ENCODE measurements around the gene GALNT15. TPM values are rescaled to one million over a fixed set of nuclear protein-coding genes. Genes with fewer than 3 reads are reported as not detected.

GALNT15 gene, protein sequence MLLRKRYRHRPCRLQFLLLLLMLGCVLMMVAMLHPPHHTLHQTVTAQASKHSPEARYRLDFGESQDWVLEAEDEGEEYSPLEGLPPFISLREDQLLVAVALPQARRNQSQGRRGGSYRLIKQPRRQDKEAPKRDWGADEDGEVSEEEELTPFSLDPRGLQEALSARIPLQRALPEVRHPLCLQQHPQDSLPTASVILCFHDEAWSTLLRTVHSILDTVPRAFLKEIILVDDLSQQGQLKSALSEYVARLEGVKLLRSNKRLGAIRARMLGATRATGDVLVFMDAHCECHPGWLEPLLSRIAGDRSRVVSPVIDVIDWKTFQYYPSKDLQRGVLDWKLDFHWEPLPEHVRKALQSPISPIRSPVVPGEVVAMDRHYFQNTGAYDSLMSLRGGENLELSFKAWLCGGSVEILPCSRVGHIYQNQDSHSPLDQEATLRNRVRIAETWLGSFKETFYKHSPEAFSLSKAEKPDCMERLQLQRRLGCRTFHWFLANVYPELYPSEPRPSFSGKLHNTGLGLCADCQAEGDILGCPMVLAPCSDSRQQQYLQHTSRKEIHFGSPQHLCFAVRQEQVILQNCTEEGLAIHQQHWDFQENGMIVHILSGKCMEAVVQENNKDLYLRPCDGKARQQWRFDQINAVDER
- polyA plus RNA-seq (ENCODE audit: insufficient read length in 4 of 4): 1 to 10 TPM; 1.6 to 2.3 (median 2.0) TPM

DNA sequence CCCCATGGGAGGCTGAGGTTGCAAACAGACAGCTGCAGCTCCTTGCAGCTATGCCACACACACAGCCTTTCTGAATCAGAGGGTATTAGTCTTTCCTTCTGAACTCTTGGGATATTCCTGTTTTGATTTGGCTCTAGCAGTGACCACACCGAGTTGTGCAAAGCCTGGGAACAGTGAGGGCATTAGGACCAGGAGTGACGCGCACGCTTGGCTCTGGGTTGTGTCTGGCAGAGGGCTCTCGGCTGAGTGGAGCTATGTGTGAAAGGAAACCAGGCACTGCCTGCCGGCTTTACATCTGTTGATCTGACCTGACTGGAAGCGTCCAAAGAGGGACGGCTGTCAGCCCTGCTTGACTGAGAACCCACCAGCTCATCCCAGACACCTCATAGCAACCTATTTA, at the start of gene GALNT15:
TSS of gene GALNT15 (plus strand) at position 292 of the 400 bp plus-strand sequence. CDS start 472 bp downstream, outside the sequence.
- no peak for DNase-seq (ENCODE audit: low read depth in 4 of 4, low spot score in 3 of 4)

DNA sequence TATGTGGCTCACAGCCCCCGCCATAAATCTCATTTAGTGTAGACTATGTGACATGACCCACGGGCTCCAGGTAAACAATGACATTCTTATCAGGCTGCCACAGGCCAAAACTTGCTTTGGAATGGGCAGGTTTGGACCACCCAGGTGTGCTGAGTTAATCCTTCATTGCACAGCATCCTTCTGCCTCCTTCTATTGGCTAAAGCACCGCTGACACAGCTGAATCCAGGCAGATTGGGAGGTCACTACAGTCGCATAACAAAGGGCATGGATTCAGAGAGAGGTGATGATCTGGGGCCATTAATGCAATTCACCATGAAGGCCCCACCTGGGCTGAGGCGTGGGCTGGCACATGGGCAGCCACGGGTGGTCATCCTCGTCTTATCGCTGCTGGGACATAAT, 47.8 kb upstream of the GALNT15 start:
- DNase-seq (ENCODE audit: low read depth in 4 of 4, low spot score in 3 of 4): no peak

DNA sequence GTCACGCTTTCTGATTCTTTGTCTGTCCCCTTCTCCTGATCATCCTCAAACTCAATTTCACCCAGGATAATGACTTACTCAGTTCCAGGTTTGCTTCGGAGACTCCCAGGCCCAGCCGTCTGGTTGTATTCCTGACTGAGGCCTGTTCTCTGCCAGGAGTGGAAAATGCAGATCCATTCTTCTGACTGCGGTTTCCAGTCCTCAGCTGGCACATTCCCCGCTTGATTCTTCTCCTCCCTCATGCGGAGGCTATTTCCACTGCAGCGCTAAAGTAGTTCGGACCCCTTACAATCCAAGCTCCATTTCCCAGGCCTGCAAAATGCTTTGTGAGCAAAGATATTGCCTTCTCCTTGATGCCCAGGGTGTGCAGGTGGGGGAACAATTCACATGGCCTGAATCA, 47.2 kb upstream of the GALNT15 start:
- DNase-seq (ENCODE audit: low read depth in 4 of 4, low spot score in 3 of 4): no peak

DNA sequence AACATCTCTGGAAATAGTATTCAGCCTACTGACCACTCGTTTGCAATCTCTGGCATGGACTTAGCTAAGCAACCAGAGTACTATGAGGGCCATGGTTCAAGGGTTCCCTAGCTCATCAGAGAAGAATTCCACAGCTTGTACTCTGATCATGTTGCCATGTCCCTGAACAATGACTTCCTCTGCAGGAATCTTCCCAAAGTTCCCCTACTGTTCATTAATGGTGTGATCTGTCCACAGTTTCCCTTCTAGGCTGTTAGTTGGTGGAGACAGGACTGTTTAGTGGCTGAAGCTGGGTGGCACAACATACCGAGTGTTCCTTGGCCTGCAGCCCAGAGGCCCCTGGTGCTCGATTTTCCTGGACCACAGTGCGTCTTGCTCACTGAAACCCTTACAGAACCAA, 44.4 kb upstream of the GALNT15 start:
- DNase-seq (ENCODE audit: low read depth in 4 of 4, low spot score in 3 of 4): no peak

DNA sequence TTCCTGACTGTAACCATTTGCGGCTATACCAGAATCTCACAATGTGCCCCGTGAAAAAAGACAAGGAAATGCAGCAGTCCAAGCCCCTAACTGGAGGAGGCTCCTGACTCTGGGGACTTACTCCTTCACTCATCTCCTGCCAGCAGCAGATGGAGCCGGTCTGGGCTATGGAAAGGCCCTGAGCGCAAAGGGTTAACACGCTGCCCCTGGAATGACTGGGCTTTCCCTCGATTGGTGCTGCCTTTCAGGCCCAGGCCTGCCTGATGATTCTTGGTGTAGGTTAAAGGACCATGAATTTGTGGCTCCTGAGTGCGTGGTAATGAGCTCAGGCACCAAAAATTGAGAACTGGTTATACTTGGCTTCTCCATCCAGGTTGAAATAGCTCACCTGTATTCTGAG, 42.3 kb upstream of the GALNT15 start:
- DNase-seq (ENCODE audit: low read depth in 4 of 4, low spot score in 3 of 4): no peak

DNA sequence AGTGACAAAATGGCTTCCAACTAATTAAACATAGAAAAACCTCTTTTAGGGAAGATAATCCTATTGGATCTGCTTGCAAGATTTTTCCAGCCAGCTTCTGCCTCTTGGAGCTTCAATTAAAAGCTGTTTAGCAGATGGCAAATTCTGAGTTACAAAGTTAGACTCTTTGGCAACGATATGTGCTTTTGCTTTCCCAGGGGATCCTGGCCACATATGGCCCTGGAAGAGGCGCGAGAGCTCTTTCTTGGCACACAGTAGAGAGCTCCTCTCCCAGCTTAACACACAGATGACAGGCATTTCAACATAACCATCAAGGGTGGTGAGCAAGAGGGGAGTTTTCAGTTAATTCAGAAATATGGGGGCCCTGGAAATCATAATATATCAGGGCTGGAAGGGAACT, 41.6 kb upstream of the GALNT15 start:
- no peak for DNase-seq (ENCODE audit: low read depth in 4 of 4, low spot score in 3 of 4)

DNA sequence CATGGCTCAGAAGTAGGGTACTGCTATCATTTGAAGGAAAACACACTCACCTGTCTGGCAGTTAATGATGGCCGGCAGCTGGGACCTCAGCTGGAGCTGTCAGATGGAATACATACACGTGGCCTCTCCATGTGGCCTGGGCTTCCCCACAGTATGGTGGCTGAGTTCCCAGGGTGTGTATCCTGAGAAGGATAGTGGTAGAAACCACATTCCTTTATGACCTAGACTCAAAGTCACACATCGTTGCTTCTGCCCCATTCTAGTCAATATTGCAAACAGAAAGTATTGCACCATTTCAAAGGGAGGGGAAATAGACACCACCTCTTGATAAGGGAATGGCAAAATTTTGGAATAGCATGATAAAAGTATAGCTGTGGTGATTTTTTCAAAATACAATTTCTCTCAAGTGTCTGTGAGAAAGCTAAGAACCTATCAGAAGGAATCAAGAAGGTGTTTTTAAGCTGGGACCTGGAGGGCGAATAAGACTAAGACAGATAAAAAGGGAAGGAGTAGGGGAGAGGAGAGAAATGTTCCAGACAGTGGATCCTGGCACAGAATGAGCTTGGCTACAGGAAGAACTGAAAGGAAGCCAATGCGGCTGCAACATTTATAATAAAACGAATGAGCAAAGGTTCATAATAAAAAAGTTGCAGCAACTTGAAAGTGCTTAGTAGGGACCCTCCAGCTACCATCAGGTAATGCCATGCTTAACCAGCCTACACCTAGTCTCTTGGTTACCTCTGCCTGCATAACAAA, 40.1 kb upstream of the GALNT15 start:
- DNase-seq (ENCODE audit: low read depth in 4 of 4, low spot score in 3 of 4): no peak

DNA sequence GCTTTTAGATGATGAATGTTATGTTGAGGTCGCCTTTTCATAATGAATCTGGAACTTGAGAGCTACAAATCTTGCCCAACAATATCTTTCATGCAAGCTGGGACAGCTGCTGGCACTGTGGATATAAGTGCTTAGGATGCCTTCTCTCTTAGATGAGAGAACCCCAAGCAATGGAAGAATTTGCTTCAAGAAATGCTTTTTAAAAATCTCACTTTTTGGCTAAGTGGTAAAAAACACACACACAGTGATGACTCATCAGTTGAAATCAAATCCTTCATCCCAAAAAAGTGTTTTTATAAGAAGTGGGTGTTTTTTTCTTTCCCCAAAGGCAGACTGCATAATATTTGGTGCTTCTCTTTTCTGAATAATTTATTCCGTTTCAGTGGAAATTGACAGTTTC, 38.4 kb upstream of the GALNT15 start:
- no peak for DNase-seq (ENCODE audit: low read depth in 4 of 4, low spot score in 3 of 4)

DNA sequence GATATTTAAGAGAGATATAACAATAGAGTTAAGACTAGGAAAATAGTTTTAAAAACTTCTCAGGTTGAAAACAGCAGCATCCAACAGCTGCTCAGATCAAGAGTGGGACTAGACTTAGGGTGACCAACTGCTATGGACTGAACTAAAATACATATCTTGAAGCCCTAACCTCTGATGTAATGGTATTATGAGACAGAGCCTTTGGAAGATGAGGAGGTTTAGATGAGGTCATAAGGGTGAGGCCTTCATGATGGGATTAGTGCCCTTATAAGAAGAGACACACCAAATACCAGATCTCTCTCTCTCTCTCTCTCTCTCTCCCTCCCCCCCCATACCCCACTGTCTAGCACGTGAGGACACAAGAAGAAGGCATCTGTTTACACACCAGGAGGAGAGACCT, 37.4 kb upstream of the GALNT15 start:
- DNase-seq (ENCODE audit: low read depth in 4 of 4, low spot score in 3 of 4): no peak

DNA sequence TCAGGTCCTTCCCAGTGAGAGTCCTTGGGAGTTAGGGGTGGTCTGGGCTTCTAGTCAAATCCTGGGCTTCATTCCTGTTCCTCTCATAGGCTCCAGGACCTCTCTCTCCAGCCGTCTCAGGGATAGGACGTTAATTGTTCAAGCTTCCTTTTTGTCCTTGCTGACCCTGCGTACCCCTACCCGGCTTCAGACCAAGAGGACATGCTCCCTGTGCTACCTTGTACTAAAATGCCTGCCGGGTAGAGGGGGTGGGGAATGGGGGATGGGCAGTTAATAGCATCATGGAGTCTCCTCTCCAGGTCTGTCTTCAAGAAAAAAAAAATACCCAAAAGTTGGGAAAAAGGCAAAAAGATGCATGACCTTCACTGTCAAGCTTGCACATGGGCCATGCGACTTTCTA, 36.5 kb upstream of the GALNT15 start:
- no peak for DNase-seq (ENCODE audit: low read depth in 4 of 4, low spot score in 3 of 4)

DNA sequence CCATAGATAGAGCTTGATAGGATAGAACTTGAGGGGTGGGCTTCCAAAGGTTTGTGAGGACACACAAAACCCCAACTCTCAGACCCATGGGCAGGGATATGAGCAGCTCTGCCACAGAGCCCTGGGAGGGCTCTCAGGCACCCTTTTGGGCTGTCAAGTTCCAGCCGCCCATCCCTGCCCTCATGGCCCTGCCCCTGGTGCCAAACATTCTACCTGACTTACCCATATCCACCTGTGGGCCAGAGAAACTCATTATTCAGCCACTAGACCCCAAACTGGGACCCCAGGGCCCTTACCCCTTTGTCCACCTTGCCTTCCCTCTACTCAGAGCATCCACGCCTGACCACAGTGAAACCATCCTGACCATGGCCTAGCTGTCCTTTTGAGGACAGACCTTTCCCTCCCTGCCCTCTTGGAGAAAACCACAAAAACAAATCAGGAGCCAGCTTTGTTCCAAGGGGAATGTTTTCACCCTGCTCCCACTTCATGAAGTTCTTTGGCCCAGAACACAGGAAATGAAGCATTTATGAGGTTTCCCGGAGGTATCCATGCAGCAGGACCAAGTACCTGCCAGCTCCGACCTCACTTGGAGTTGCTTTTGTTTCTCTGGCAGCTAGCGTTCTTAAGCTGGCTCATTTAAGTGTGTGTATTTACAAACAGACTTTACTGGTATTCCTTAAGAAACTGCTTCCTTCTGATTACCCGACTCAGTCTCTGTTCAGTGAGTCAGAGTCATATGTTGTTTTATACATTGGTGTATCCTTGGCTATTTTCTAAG, 34.2 kb upstream of the GALNT15 start:
- no peak for DNase-seq (ENCODE audit: low read depth in 4 of 4, low spot score in 3 of 4)

DNA sequence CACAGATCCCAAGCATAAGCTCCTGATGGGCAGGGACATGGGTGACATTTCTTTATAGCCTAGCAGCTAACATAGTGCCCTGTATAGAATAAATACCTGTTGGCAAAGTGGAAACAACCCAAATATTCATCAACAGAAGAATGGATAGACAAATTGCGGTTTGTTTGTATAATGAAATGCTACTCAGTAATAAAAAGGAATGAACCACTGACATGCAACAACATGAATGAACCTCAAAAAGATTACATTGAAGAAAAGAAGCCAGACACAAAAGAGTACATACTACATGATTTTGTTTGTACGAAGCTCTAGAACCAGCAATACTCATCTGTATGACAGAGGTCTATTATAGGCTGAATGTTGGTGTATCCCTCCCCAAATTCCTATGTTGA, 33.6 kb upstream of the GALNT15 start:
- no peak for DNase-seq (ENCODE audit: low read depth in 4 of 4, low spot score in 3 of 4)

DNA sequence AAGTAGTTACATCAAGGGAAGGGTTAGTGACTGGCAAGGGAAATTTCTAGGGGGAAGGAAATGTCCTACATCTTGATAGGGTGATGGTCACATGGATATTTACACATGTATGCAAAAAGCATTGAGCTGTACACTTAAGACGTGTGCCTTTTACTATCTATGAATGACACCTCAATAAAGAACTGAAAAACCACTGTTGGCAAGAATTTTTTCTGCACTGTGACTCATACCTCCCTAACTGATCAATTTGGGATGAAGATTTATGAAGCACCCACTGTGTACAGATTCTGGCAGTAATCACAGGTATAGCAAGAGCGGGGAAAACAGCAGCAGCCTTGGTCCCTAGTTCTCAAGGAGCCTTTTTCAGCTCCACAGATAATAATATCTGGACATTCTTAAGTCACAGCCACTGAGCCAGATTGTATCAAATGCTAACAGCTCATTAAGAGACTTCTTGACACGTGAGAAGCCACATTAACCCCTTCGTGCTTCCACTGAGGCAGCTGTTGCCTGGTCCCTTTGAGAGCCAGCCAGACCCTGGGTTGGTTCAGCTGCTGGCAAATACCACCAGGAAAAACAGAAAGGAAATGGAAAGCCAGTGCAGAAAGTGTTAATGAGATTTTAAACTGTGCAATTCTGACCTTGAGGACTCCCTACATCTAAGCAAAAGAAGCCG, 32.0 kb upstream of the GALNT15 start:
- no peak for DNase-seq (ENCODE audit: low read depth in 4 of 4, low spot score in 3 of 4)

DNA sequence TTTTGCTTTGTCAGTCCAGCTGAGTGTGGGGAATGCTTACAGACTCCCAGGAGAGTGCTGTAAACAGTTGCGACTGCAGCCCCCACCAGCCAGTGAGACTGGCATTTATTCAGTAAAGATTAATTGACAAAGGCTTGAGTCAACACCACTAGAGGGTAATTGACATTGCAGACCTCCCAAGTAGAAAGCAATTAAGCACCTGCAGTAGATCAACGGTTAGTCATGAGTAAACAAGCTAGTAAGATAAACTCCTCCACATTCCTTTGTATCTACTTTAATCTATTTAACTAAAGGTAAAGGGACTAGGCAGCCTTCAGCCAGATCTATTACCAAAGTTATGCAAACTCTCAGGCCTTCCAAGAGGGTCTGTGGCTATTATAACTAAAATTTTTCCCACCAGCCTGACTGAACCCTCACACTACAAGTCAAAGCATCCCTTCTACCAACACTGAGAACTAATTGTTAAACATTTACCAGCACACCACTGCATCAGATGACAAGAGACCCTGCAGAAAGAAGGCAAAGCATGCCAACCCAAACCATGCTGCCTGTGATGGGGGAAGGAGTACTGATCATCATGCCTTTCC, 30.5 kb upstream of the GALNT15 start:
- no peak for DNase-seq (ENCODE audit: low read depth in 4 of 4, low spot score in 3 of 4)

DNA sequence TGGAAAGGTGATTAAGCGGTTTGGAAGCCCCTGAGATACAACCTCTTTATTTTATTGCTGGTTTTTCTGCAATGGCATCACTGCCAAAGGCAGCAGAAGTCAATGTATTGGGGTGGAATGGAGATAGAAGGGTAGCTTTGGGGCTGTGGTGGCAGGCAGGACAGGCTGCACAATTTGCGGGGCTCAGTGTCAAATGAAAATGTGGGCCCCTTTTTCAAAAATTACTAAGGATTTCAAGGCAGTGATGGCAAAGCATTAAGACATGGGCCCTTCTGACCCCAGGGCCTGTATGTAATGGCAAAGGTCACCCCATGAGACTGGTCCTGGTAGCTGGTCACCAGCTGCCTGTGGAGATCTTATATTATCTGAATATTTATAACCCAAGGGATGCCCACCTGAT, 29.3 kb upstream of the GALNT15 start:
- DNase-seq (ENCODE audit: low read depth in 4 of 4, low spot score in 3 of 4): no peak

DNA sequence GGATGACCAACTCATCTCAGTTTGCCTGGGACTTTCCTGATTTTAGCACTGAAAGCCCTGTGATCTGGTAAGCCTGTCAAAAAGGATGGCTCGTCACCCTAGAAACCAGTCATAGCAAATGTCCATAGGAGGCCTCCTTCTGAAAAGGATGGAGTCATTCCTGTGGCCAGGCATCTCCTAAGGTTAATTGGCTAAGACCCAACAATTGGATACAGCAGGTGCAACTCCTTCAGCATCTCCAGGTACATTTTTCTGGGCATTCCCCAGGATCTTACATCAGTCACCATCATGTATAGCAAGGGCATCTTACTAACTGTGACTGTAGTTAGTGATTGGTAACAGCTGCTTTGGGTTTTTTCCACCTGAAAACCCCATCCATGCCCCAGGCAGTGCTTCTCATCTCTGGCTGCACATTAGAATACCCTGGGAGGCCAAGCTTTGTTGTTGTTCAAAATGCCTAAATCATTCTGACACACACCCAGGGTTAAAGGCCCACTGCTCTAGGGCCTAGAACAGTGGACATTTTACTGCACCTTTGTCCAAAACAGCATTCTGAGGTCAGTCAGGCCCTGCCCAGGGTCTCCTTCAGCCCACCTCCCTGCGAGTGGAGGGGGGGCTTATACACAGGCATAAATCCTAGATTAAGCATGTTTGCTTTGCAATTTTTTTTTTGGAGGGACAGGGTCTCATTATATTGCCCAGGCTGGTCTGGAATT, 28.3 kb upstream of the GALNT15 start:
- no peak for DNase-seq (ENCODE audit: low read depth in 4 of 4, low spot score in 3 of 4)

DNA sequence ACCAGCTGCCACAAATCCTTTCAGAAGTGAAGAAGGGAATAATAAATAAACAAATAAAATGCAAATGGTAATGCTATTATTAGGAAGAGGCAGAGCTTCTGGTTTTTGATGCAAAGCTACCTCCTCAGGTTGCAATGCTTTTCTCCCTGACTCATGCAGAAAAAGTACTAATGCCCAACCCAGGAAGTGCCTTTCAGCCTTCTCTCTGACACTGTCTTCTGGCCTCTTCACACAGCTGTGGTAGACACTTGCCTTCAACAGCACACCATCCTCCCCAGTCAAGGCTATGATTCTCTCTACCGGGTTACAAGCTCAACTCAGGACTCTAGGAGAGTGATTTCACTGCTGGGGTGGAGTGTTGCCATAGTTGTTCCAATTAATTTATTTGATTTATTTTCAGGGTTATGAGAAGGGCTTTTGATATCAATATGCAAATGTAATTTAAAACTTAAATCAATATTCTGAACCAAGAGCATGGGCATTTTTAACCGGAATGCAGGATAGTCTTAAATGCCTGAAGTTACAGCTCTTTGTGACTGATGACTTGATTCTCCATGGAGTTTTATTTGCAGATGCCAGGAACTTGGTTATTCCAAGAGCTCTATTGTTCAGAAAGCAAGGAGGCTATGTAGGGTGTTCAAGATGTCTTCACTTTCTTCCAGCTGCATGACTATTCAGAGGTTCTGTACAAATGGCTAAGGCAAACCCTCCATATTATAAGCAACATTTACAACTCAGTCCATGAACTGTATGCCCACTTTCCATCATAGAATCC, 27.1 kb upstream of the GALNT15 start:
- DNase-seq (ENCODE audit: low read depth in 4 of 4, low spot score in 3 of 4): no peak

DNA sequence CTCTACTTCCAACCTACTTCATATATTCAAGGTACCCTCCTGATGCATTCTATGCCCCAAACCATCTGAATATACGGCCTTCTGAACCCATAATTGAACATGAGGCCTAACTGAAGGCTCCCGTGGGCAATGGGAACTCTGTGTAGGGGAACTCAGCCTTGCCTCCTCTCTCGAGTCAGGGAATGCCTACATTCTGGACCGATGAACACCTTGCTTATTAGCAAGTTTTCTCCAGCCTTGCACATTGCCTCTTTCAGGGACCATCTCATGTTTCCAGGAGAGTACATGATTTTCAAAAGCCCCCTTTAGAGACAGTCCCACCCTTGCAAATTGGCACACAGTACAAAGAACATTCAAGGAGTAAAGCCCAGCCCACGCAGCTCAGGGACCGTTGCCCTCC, 26.3 kb upstream of the GALNT15 start:
- no peak for DNase-seq (ENCODE audit: low read depth in 4 of 4, low spot score in 3 of 4)

Data from left renal pelvis (tissue), 4 donors.